Gastrocnemius medialis (tissue), 4 donors: Measurements from ENCODE around the gene SPECC1. TPM values are rescaled to one million over a fixed set of nuclear protein-coding genes. Genes with fewer than 3 reads are reported as not detected.
"Not testable (repeated sequence)": the region's sequence is repeated elsewhere in the genome, so short reads cannot be mapped to it uniquely, and the experiment has no call there.

Source experiments
- ATAC-seq, 2 donors: fragments of 150-250 bp; one replicate each; pipeline ENCODE4 v1.9.1; 2016
- DNase-seq, 2 donors: peaks; one replicate each; pipeline ENCODE4 v3.0.0-alpha.2; 2019
- H3K27ac ChIP-seq, 4 donors: fragments of 200-600 bp; sonication (generic); 1 replicate in 1 of 4; 2 replicates in 3 of 4; pipeline ENCODE4 v1.5.1; 2016 to 2018; ENCODE audit warnings: mild to moderate bottlenecking in 2 of 4, moderate library complexity in 1 of 4
- H3K27me3 ChIP-seq, 3 donors: fragments of 200-600 bp; sonication (generic) in 2 of 3; 1 replicate in 1 of 3; 2 replicates in 2 of 3; pipeline versions ENCODE4 v1.5.1 to v1.6.0; 2016 to 2019; ENCODE audit warnings: mild to moderate bottlenecking in 1 of 3, moderate library complexity in 1 of 3
- H3K36me3 ChIP-seq, 2 donors: fragments of 200-600 bp; sonication (generic) in 1 of 2; one replicate each; pipeline ENCODE4 v1.5.1; 2017 to 2018
- H3K4me1 ChIP-seq, 2 donors: fragments of 200-600 bp; sonication (generic) in 1 of 2; one replicate each; pipeline ENCODE4 v1.5.1; 2016 to 2017; ENCODE audit warnings: mild to moderate bottlenecking in 2 of 2
- H3K4me3 ChIP-seq, 4 donors: fragments of 200-600 bp; sonication (generic) in 3 of 4; 1 replicate in 1 of 4; 2 replicates in 3 of 4; pipeline ENCODE4 v1.5.1; 2016 to 2019; ENCODE audit warnings: mild to moderate bottlenecking in 2 of 4
- H3K9me3 ChIP-seq, 3 donors: fragments of 200-600 bp; sonication (generic) in 2 of 3; 1 replicate in 1 of 3; 2 replicates in 2 of 3; pipeline ENCODE4 v1.5.1; 2016 to 2019
- CTCF ChIP-seq, 5 experiments: fragments of 450-650 bp in 3 of 5; fragments of 200-600 bp in 2 of 5; sonication (generic) in 2 of 5; IDR thresholded peaks in 4 of 5; conservative IDR thresholded peaks in 1 of 5; 1 replicate in 4 of 5; 2 replicates in 1 of 5; pipeline ENCODE4 v1.5.1; 2016 to 2019; ENCODE audit warnings: antibody characterized with exemption in 5 of 5, mild to moderate bottlenecking in 3 of 5, moderate library complexity in 3 of 5
- POLR2A ChIP-seq, 2 donors: fragments of 450-650 bp; IDR thresholded peaks; one replicate each; pipeline ENCODE4 v1.6.1; 2017; ENCODE audit warnings: antibody characterized with exemption in 2 of 2, mild to moderate bottlenecking in 2 of 2, moderate library complexity in 2 of 2
- in situ Hi-C, 4 donors: fragments of 200-750 bp; cut with MboI; loops; one replicate each; pipeline versions ENCODE4 v1.15.0 to v1.8.0; 2017; ENCODE audit warnings: low sequenced_read_pairs in 4 of 4
- intact Hi-C: fragments of 100-400 bp; cut with DNase I; formaldehyde crosslinking; loops from one replicate; pipeline ENCODE4 v1.15.1; 2023; ENCODE audit warnings: low total_unique reads
- total RNA-seq, 4 donors: library from RNA; depleted of rRNA; stranded (reverse); fragments of >200 nt; gene quantifications; one replicate each; pipeline versions ENCODE4 v1.1.0 to v1.2.3, GENCODE V29; 2016

SPECC1 gene
- total RNA-seq, 4 donors from 2014 or later = 6.1 to 17.9 (median 9.5) TPM

- no peaks in the 10 kb centered on the region for H3K36me3 ChIP-seq
- in situ Hi-C loops = no loop called here
- peak overlapping the region; percentile 48 to 73 (median 57) for H3K27ac ChIP-seq
- peak; percentile 35 to 37 for DNase-seq
- ATAC-seq = peak in 1 of 2 donors; percentile 55
- no peaks in the 10 kb centered on the region for H3K4me1 ChIP-seq
- intact Hi-C loops = no loop called here
- no peaks in the 10 kb centered on the region for H3K9me3 ChIP-seq
- no peaks in the 10 kb centered on the region for H3K27me3 ChIP-seq
- no peak for TF ChIP-seq CTCF (IDR thresholded peaks at IDR 0.05 in 4 of 5, conservative IDR thresholded peaks at IDR 0.05 in 1 of 5)
- TF ChIP-seq POLR2A (IDR thresholded peaks at IDR 0.05) = peak in 1 of 2 donors; percentile 31
- peak overlapping the region; percentile 16 to 41 (median 25) for H3K4me3 ChIP-seq
These were observed 64.2 kb downstream of the SPECC1 start for GRCh38 chr17:20073055-20073979.

- no peak for TF ChIP-seq CTCF (IDR thresholded peaks at IDR 0.05 in 4 of 5, conservative IDR thresholded peaks at IDR 0.05 in 1 of 5)
- no peak for TF ChIP-seq POLR2A (IDR thresholded peaks at IDR 0.05)
- ATAC-seq = peak in 1 of 2 donors; percentile 33
- peak overlapping the region; percentile 16 to 41 (median 25) for H3K4me3 ChIP-seq
- DNase-seq = no peak
- H3K36me3 ChIP-seq = no peaks in the 10 kb centered on the region
- in situ Hi-C loops (no loop called here), intact Hi-C loops (no loop called here)
- H3K27me3 ChIP-seq = no peaks in the 10 kb centered on the region
- H3K27ac ChIP-seq = peak overlapping the region; percentile 48 to 73 (median 57)
- no peaks in the 10 kb centered on the region for H3K9me3 ChIP-seq
- no peaks in the 10 kb centered on the region for H3K4me1 ChIP-seq
These were observed 64.8 kb downstream of the SPECC1 start for GRCh38 chr17:20074001-20074400.

GRCh38 chr17:20074489-20074888 lies 65.3 kb downstream of the SPECC1 start:
- Histone ChIP-seq H3K27me3 (no peaks in the 10 kb centered on the region), H3K4me1 (no peaks in the 10 kb centered on the region), H3K36me3 (no peaks in the 10 kb centered on the region), H3K27ac (peak overlapping the region; percentile 48 to 73 (median 57)), H3K4me3 (peak overlapping the region in 3 of 4 donors; percentile 16 to 41 (median 32)), H3K9me3 (no peaks in the 10 kb centered on the region)
- ATAC-seq (no peak), DNase-seq (no peak)
- intact Hi-C loops (no loop called here), in situ Hi-C loops (no loop called here)
- TF ChIP-seq POLR2A (IDR thresholded peaks at IDR 0.05) = no peak
- TF ChIP-seq CTCF (IDR thresholded peaks at IDR 0.05 in 4 of 5, conservative IDR thresholded peaks at IDR 0.05 in 1 of 5) = no peak

GRCh38 chr17:20076137-20076536 lies 67.0 kb downstream of the SPECC1 start:
- H3K9me3 ChIP-seq, ATAC-seq, in situ Hi-C loops, H3K36me3 ChIP-seq, H3K4me3 ChIP-seq, intact Hi-C loops, H3K4me1 ChIP-seq, H3K27me3 ChIP-seq, DNase-seq: not testable (repeated sequence)
- peak overlapping the region; percentile 18 to 73 (median 48) for H3K27ac ChIP-seq

- no peaks in the 10 kb centered on the region for H3K9me3 ChIP-seq
- H3K27me3 ChIP-seq = no peaks in the 10 kb centered on the region
- no peak overlapping the region for H3K4me3 ChIP-seq
- TF ChIP-seq CTCF (IDR thresholded peaks at IDR 0.05 in 4 of 5, conservative IDR thresholded peaks at IDR 0.05 in 1 of 5) (no peak), POLR2A (IDR thresholded peaks at IDR 0.05) (no peak)
- no peaks in the 10 kb centered on the region for H3K36me3 ChIP-seq
- no peak for DNase-seq
- ATAC-seq = no peak
- intact Hi-C loops = no loop called here
- H3K4me1 ChIP-seq = no peaks in the 10 kb centered on the region
- in situ Hi-C loops = no loop called here
- peak overlapping the region in 3 of 4 donors; percentile 45 to 73 (median 58) for H3K27ac ChIP-seq
These were observed 69.0 kb downstream of the SPECC1 start for GRCh38 chr17:20077978-20078685.
